K562 (cell line): Measurements from ENCODE around the gene MYO16. TPM values are rescaled to one million over a fixed set of nuclear protein-coding genes. Genes with fewer than 3 reads are reported as not detected.

Experiments
- ARID3A ChIP-seq: IDR thresholded peaks from 2 replicates; pipeline ENCODE4 v1.6.1; 2012; ENCODE audit warnings: low read depth, low read length, improper control_type of control experiment, borderline replicate concordance
- CHAMP1 ChIP-seq: fragments of 450-650 bp; IDR thresholded peaks from 2 replicates; pipeline ENCODE4 v1.6.1; 2016; ENCODE audit warnings: mild to moderate bottlenecking
- DLX4 ChIP-seq: fragments of 250-450 bp; sonication (Bioruptor Pico); IDR thresholded peaks from 2 replicates; pipeline ENCODE4 v1.6.1; 2021; ENCODE audit warnings: mild to moderate bottlenecking
- ETS2 ChIP-seq: IDR thresholded peaks from 2 replicates; pipeline ENCODE4 v1.6.1; 2016; ENCODE audit warnings: borderline replicate concordance, missing genetic modification characterization, mild to moderate bottlenecking, moderate library complexity, missing compliant biosample characterization; ENCODE audit not compliant: poor library complexity, severe bottlenecking
- GABPB1 ChIP-seq: sonication (generic); formaldehyde crosslinking; IDR thresholded peaks from 2 replicates; pipeline ENCODE4 v1.8.0; 2022; ENCODE audit warnings: mild to moderate bottlenecking, missing genetic modification reagents
- HES1 ChIP-seq: fragments of 450-650 bp; IDR thresholded peaks from 2 replicates; pipeline ENCODE4 v1.6.1; 2016; ENCODE audit warnings: low read depth, mild to moderate bottlenecking, moderate library complexity
- MBD2 ChIP-seq: sonication (generic); IDR thresholded peaks from 2 replicates; pipeline ENCODE4 v1.6.1; 2016; ENCODE audit warnings: low read depth, borderline replicate concordance
- MECOM ChIP-seq: fragments of 250-450 bp; sonication (Bioruptor Pico); IDR thresholded peaks from 2 replicates; pipeline ENCODE4 v1.8.0; 2022; ENCODE audit warnings: inconsistent platforms
- PHF21A ChIP-seq: fragments of 450-650 bp; IDR thresholded peaks from 2 replicates; pipeline ENCODE4 v1.6.1; 2017; ENCODE audit warnings: low read depth, borderline replicate concordance
- PPARD ChIP-seq: fragments of 250-450 bp; sonication (Bioruptor Pico); IDR thresholded peaks from 2 replicates; pipeline ENCODE4 v1.8.0; 2022; ENCODE audit warnings: inconsistent platforms, mild to moderate bottlenecking, moderate library complexity
- SAFB2 ChIP-seq: fragments of 200-400 bp; formaldehyde crosslinking; IDR thresholded peaks from 2 replicates; pipeline ENCODE4 v1.6.1; 2018; ENCODE audit warnings: borderline replicate concordance, low read length, low read depth, moderate library complexity; ENCODE audit not compliant: severe bottlenecking
- SIN3A ChIP-seq, 2 experiments: fragments of 150-350 bp in 1 of 2; IDR thresholded peaks; 2 replicates each; pipeline ENCODE4 v1.6.1; 2011 to 2016; ENCODE audit warnings: borderline replicate concordance in 2 of 2, low read depth in 2 of 2, low read length in 2 of 2, mild to moderate bottlenecking in 2 of 2, moderate library complexity in 2 of 2; ENCODE audit not compliant: control insufficient read depth in 1 of 2
- SIRT6 ChIP-seq: IDR thresholded peaks from one replicate; pipeline ENCODE4 v1.6.1; 2012; ENCODE audit warnings: low read depth, mild to moderate bottlenecking, control low read depth, inconsistent platforms, low read length, moderate library complexity
- STAT5B ChIP-seq: fragments of 250-450 bp; sonication (Bioruptor Pico); IDR thresholded peaks from 2 replicates; pipeline ENCODE4 v1.8.0; 2021; ENCODE audit warnings: mild to moderate bottlenecking, inconsistent platforms
- TEAD4 ChIP-seq, 2 experiments: sonication (generic) in 1 of 2; formaldehyde crosslinking in 1 of 2; IDR thresholded peaks; 2 replicates each; pipeline versions ENCODE4 v1.6.1 to v1.8.0; 2012 to 2022; ENCODE audit warnings: borderline replicate concordance in 1 of 2, inconsistent platforms in 1 of 2, low read length in 1 of 2, mild to moderate bottlenecking in 1 of 2, missing genetic modification reagents in 1 of 2
- ZFP36 ChIP-seq: fragments of 150-350 bp; IDR thresholded peaks from 2 replicates; pipeline ENCODE4 v1.6.1; 2018; ENCODE audit warnings: low read length, low read depth; ENCODE audit not compliant: partially characterized antibody
- ZNF146 ChIP-seq: IDR thresholded peaks from one replicate; pipeline ENCODE4 v1.6.1; 2018; ENCODE audit warnings: missing compliant biosample characterization; ENCODE audit not compliant: unreplicated experiment
- ZNF511 ChIP-seq: sonication (generic); formaldehyde crosslinking; IDR thresholded peaks from 2 replicates; pipeline ENCODE4 v1.8.0; 2022; ENCODE audit warnings: mild to moderate bottlenecking, missing genetic modification reagents
- ZZZ3 ChIP-seq: fragments of 450-650 bp; IDR thresholded peaks from 2 replicates; pipeline ENCODE4 v1.6.1; 2016; ENCODE audit warnings: antibody characterized with exemption, mild to moderate bottlenecking, moderate library complexity
- polyA plus RNA-seq, 8 experiments: library from polyadenylated mRNA; depleted of rRNA in 4 of 8; stranded (reverse) in 5 of 8; unstranded in 3 of 8; fragments of >200 nt; fragmentation: Nextera tagmentation in 2 of 8; fragmentation: Illumina TruSeq in 1 of 8; extraction: Ambion mirVana in 2 of 8; extraction: Trizol in 1 of 8; gene quantifications; 2 replicates each; pipeline versions ENCODE4 v1.2.1 to v1.2.3, GENCODE V29; 2011 to 2014; ENCODE audit warnings: inconsistent platforms in 1 of 8, missing spikeins in 1 of 8
- total RNA-seq, 7 experiments: library from RNA; depleted of rRNA in 6 of 7; stranded (reverse); fragments of >200 nt in 6 of 7; fragmentation: Illumina TruSeq in 2 of 7; extraction: Trizol in 2 of 7; gene quantifications; 2 replicates each; pipeline versions ENCODE4 v1.2.1 to v1.2.3, GENCODE V29; 2011 to 2021; ENCODE audit warnings: low replicate concordance in 1 of 7

Gene MYO16
- total and polyA plus RNA-seq, 9 of the 15 experiments (the other 6 are each of a cell fraction or from before 2014, with no cell fraction given), result 4.3 to 45.7 (median 12.1) TPM

- TF ChIP-seq TEAD4 (IDR thresholded peaks at IDR 0.05; ENCODE audit: low read length) (peak; percentile 97), TEAD4 (CRISPR knock-in tag; IDR thresholded peaks at IDR 0.05; ENCODE audit: borderline replicate concordance) (no peak), SAFB2 (no peak), ZFP36 (no peak), SIRT6 (no peak), STAT5B (CRISPR knock-in tag) (no peak), ETS2 (tag) (no peak), PPARD (CRISPR knock-in tag) (no peak), SIN3A (IDR thresholded peaks at IDR 0.05; ENCODE audit: borderline replicate concordance in 2 of 2, control insufficient read depth in 1 of 2, low read depth in 2 of 2, low read length in 2 of 2) (no peak), ARID3A (peak; percentile 60; the same call in 1 of the 2 replicates), CHAMP1 (peak; percentile 88; the same call in 1 of the 2 replicates), ZZZ3 (no peak), MECOM (CRISPR knock-in tag) (no peak), ZNF511 (no peak), PHF21A (no peak; the same call in 1 of the 2 replicates), GABPB1 (CRISPR knock-in tag) (no peak), HES1 (peak; percentile 58; the same call in 1 of the 2 replicates), ZNF146 (CRISPR knock-in tag) (no peak), MBD2 (peak; percentile 54; the same call in 1 of the 2 replicates), DLX4 (CRISPR knock-in tag) (no peak)
These were observed 140.0 kb downstream of the MYO16 start (continued) for GRCh38 chr13:108769213-108770070.
